G401.6 (cell line): Measurements from ENCODE around the gene SUZ12.
A peak's percentile ranks its signal among the peaks of the same experiment; 100 is the strongest.
"Not testable (repeated sequence)": the region's sequence is repeated elsewhere in the genome, so short reads cannot be mapped to it uniquely, and the experiment has no call there.

Experiments used
- FAIRE-seq: peaks from 2 replicates; lab custom pipeline; 2012; peaks lifted over from hg19 to GRCh38; lab: Jason Lieb, UNC

SUZ12 gene

DNA sequence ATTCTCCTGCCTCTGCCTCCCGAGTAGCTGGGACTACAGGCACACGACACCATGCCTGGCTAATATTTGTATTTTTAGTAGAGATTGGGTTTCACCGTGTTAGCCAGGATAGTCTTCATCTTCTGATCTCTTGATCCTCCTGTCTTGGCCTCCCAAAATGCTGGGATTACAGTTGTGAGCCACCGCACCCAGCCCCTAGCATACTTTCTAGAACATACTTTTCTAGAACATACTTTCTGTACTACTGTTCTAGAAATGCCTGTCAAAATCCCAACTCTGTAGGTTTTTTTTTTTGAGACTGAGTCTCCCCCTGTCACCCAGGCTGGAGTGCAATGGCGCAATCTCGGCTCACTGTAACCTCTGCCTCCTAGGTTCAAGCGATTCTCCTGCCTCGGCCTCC lies 27.3 kb downstream of the SUZ12 start:
- FAIRE-seq = not testable (repeated sequence)

DNA sequence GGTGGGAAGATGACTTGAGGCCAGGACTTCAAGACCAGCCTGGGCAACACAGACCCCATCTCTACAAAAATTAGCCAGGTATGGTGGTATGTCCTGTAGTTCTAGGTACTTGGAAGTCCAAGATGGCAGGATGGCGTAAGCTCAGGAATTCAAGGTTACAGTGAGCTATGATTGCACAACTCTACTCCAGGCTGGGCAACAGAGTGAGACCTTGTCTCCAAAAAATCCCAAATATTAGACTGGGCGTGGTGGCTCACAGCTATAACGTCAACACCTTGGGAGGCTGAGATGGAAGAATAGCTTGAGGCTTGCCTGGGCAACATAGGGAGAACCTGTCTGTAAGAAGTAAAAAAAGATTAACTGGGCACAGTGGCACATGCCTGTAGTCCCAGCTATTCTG lies 30.8 kb downstream of the SUZ12 start:
- FAIRE-seq = no peak

DNA sequence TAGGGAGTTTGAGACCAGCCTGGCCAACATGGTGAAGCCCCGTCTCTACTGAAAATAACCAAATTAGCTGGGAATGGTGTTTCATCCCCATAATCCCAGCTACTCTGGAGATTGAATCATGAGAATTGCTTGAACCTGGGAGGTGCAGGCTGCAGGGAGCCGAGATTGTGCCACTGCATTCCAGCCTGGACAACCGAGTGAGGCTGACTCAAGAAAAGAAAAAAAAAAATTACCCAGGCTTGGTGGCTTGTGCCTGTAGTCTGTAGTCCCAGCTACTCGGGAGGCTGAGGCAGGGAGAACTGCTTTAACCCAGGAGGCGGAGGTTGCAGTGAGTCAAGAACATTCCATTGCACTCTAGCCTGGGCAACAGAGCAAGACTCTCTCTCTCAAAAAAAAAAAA lies 33.6 kb downstream of the SUZ12 start:
- FAIRE-seq = not testable (repeated sequence)

DNA sequence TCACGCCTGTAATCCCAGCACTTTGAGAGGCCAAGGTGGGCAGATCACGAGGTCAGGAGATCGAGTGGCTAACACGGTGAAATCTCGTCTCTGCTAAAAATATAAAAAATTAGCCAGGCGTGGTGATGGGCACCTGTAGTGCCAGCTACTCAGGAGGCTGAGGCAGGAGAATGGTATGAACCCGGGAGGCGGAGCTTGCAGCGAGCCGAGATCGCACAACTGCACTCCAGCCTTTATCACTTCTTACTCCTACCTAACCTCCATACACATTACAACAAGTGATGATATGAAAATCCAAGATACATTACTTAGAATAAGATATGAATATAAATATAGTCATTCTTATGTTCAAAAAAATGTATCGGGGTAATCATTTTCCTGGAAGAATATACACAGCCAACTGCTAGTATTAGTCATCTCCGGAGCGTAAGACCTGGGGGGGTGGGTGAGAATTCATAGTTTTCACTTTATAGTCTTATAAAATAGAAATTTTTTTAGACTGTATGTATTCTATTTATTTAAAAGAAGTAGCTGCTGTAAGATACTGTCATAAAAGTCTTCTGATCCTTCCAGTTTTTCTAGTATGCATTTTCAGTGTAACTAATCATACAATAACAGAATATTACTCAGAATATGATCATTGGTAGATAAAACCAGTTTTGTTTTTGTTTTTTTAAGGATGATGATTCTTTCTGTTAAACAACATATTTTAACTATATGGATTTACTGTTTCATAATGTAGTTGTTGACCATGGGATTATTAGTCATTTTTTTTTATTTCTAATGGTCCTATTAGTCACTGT lies 37.7 kb downstream of the SUZ12 start:
- FAIRE-seq = peak; percentile 69

DNA sequence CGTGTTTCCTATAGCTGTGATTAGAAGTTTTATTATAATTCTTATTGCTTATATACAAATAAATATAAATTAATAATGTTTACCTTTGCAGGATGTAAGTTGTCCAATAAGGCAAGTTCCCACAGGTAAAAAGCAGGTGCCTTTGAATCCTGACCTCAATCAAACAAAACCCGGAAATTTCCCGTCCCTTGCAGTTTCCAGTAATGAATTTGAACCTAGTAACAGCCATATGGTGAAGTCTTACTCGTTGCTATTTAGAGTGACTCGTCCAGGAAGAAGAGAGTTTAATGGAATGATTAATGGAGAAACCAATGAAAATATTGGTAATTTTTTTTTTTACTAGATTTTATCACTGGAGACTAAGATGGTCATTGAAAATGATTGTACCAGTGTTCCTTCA lies 38.6 kb downstream of the SUZ12 start:
- not testable (repeated sequence) for FAIRE-seq

DNA sequence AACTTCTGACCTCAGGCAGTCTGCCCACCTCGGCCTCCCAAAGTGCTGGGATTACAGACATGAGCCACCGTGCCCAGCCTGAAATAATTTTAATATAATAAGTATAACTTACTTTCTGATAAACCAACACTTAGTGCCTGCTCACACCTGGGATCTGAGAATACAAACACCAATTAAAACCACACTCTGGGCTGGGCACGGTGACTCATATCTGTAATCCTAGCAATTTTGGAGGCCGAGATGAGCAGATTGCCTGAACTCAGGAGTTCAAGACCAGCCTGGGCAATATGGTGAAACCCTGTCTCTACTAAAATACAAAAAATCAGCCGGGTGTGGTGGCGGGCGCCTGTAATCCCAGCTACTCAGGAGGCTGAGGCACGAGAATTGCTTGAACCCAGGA lies 55.0 kb downstream of the SUZ12 start:
- FAIRE-seq = not testable (repeated sequence)

DNA sequence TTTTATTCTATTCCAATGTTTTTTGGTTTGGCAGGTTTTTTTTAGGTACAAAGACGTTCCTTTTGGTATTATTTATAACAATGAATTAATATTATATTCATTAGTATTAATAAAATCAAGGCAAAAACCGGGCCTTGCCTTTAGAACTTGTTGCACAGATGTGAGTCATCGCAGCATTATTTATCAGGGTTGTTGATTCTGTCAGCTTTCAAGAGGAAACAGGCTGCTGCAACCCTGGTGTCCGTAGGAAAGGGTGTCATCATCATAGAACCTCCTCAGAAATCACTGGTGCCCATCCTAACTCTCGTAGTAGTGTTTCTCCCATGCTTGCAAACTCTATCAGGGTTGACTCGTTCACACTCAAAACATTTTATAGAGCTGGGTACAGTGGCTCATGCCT lies 60.2 kb downstream of the SUZ12 start:
- FAIRE-seq = peak; percentile 6

DNA sequence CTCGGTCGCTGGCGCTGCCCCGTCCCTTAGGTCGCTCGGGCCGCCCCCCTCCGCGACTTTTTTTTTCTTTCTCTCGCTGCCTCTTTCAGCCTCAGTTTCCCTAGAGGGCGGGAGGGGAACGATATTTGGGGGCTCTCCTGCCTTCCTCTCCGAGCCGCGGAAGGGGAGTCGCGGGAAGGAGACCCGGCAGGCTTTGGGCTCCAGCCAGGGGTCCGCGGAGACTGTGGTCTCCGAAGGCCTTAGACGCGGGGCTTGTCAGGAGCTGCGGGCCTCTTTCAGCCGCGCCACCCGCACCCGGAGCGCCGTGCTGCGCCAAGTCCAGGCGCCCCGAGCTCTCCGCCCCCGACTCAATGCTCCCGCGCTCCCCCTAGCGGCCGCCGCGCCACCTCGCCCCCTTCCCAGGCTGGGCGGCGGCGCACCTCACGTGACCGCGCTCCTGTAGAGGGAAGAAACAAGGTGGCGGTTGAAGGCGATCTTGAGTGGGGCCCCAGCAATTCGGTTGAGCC lies 70.2 kb downstream of the SUZ12 start, which contains the start of gene LRRC37B:
Gene LRRC37B (plus strand): TSS at position 427 of the 506 bp plus-strand sequence. CDS start 14,010 bp downstream, outside the sequence.
- no peak for FAIRE-seq

DNA sequence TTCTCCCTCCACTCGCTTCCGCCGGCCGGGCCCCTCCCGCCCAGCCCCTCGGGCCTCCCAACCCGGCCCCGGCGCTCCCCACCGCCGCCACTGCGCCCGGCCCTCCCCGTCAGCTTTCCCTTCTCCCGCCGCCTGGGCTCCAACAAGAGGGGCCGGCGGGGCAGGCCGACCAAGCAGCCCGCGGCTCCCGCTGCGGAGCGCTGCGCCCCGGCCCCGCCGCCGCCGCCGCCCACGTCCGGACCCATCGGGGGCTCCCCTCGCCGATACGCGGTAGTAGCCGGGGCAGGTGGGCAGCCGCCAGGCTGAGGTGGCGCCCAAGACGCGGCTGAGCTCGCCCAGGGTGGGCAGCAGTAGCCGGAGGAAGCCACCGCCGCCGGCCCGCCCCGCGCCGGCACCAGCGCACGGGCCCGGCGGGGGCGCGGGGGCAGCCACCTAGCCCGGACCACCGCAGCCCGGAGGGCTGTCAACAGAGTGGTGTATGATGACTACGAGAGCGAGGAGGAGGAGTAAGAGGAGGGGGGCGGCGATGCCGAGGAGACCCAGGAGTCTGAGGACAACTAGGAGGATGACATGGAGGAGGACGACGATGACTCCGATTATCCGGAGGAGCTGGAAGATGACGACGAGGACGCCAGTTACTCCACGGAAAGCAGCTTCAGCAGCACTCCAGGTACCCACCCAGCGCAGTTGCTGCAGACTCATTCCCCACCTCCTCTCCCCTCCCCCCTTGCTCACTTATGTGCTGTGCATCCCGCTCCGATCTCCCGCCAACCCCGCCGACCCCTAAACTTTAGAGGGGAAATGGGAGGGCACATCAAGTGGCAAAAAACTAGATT lies 70.9 kb downstream of the SUZ12 start:
- FAIRE-seq = no peak

DNA sequence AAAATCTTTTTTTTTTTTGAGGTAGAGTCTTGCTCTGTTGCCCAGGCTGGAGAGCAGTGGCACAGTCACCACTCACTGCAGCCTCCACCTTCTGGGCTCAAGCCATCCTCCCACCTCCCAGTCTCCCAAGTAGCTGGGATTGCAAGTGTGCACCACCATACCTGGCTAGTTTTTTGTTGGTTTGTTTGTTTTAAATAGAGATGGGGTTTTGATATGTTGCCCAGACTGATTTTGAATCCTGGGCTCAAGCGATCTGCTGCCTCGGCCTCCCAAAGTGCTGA lies 72.4 kb downstream of the SUZ12 start:
- FAIRE-seq = no peak

DNA sequence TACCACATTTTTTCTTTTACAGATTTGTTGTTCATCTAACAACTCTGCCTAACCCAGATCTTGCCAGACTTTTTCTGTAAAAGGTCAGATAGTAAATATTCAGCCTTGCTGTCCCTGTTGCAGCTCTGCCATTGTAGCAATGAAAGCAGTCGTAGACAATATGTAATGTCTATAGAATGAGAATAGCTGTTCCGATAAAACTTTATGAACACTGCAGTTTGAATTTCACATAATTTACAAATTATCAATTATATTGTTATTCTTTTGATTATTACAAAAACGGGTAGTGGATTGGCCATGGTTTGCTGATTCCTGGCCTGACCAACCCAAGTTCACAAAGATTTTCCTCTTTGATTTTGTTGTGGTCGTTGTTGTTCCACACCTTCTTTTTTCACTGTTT lies 73.3 kb downstream of the SUZ12 start:
- FAIRE-seq = no peak

DNA sequence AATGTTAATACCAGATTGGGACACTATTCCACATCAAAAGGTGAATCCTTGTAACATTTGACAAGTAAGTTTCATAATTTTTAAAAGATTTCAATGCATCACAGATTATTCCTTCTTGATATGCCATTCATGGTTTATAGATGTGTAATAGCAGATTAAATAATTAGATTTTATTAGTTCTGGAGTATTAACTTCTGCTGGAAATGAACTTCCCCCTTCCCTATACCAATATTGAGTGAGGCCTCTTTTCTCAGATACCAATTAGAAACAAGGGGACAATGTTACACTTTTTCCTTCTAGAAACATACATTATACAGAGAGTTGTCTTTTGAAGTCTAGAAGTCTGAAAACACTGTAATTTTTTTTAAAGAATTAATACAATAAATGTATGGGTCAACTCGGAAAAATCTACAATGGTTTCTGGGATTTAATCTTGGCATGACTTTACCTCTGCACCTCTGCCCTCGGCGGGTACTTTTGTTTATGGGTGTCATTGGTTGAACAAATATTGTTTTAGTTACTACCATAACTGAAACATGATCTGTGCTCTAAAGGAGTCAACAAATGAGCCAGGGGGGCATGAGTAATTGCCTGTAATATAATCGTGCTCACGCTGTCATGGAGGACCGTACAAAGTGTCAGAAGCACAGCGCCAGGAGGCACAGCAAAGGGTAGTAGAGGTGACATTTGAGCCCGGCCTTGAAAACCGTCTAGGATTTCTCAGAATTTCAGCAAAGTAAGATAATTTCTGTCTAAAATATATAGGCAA lies 78.6 kb downstream of the SUZ12 start:
- FAIRE-seq = no peak

DNA sequence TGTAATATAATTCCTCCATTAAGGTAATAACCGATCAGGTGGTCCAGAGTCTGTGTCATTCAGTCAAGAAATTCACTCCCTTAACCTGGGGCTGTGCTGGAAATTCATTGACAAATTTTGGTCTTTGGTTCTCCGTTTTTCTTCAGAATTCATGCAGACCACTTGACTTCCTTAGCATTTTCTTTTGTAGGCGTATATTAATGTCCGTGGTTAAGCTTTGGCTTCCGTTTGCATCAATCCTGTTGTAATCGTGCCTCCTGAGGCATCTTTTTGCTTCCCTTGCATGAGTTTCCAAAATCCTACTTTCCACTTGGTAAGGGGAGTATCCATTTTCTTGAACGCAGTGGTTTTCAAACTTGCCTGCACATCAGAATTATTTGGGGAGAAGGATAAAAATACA lies 79.4 kb downstream of the SUZ12 start:
- no peak for FAIRE-seq

DNA sequence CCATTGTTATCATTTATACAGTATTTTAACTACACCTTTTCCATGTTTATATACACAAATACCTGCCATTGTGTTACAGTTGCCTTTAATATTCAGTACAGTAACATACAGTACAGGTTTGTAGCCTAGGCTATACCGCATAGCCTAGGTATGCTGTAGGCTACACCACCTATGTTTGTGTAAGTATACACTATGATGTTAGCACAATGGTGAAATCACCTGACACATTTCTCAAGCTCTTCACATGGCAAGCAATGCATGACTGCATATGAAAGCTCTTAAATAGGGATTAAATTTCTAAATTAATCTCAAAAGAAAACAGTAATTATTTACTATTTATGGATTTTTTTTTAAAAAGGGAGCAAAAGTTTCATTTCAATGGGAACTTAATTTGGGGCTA lies 82.4 kb downstream of the SUZ12 start:
- FAIRE-seq = no peak

DNA sequence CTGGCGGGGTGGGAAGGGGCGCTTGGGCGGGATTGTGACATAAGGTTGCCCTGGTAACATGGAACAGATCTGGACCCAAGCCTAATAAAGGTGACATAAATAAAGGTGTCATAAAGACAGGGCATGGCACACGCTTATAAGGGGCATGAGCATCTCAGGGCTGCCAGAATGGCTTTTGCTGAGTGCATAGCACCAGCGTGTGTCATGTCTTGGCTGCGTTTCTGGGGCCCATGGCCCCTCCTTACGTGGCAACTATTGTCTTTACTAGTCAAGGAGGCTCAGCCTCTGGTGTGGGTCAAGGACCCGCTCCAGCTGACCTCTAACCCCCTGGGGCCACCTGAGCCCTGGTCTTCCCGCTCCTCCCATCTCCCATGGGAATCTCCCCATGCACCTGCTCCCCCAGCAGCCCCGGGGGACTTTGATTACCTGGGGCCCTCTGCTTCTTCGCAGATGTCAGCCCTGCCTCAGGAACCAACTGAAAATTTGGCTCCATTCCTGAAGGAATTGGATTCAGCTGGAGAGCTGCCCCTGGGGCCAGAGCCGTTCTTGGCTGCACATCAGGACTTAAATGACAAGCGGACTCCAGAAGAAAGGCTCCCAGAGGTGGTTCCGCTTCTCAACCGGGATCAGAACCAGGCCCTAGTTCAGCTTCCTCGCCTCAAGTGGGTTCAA lies 84.3 kb downstream of the SUZ12 start:
- no peak for FAIRE-seq

DNA sequence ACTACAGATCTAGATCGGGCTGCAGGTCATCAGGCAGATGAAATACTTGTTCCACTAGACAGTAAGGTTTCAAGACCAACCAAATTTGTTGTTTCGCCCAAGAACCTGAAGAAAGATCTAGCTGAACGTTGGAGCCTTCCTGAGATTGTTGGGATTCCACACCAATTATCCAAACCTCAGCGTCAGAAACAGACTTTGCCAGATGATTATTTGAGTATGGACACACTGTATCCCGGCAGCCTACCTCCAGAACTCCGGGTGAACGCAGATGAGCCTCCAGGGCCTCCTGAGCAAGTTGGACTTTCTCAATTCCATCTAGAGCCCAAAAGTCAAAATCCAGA lies 84.8 kb downstream of the SUZ12 start:
- FAIRE-seq = no peak

DNA sequence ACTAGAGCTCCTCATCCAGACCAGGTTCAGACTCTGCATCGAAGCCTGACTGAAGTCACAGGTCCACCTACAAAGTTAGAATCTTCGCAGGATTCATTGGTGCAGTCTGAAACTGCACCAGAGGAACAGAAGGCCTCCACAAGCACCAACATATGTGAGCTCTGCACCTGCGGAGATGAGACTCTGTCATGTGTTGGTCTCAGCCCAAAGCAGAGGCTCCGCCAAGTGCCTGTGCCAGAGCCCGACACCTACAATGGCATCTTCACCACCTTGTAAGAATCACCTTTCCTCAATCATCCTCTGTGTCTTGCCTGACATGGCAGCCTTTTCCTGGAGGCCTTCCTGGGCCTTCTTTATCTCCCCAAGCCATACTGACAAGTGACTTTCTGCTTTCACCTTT lies 85.7 kb downstream of the SUZ12 start:
- not testable (repeated sequence) for FAIRE-seq

DNA sequence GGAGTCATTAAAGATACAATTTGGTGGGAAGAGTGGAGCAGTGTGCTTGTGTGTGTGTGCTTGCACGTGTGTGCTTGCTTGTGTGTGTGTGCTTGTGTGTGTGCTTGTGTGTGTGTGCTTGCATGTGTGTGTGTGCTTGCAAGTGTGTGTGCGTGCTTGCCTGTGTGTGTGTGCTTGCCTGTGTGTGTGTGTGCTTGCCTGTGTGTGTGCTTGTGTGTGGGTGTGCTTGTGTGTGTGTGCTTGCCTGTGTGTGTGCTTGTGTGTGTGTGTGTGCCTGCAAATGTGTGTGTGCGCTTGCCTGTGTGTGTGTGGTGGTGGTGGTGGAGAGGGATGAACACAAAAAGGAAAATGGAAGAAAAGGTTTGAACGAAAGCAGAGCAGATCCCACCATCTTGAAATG lies 90.5 kb downstream of the SUZ12 start:
- FAIRE-seq = not testable (repeated sequence)

DNA sequence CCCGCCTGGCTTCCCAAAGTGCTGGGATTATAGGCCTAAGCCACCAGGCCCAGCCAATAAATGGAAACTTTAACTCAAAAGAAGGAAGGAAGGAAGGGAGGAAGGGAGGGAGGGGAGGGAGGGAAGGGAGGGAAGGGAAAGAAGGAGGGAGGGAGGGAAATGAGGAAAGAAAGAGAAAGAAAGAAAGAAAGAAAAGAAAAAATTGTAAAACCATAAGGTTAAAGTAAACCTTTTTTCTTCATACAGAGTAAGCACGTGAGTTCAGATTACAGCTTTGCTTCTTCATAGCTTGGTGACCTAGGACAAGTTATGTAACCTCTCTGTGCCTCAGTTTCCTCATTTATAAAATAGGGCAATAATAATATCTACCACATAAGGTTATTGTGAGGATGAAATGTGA lies 96.4 kb downstream of the SUZ12 start:
- no peak for FAIRE-seq

DNA sequence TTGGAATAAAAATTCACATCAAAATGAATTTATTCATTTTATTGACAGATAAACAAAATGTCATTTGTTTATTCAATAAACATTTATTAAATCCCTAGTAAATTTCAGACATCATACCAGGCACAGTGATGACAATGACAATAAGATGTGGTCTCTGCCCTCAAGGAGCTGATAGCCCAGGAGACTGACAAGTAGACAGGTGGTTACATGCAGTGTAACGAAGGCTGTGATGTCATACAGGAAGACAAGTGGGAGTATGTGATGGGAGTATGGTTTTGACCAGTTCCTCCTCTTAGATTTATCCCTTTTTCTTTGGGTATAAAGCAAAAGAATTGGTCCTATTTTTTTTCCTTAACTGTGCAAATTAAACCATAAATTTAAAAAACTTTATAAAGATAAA lies 97.0 kb downstream of the SUZ12 start:
- not testable (repeated sequence) for FAIRE-seq

DNA sequence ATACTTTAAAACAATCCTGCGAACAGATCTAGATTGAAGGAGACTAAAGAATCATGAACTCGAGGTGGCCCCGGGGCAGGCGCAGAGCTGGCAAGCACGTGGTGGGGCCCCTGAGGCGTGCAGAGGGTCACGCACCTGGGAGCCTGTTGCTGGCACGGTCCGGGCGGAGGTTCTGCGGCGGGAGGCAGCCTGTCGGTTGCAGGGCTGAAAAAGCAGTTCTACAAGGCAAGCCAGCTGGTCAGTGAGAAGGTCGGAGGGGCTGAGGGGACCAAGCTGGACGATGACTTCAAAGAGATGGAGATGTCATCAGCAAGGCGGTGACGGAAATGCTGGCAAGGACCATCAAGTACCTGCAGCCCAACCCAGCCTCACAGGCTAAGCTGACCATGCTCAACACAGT lies 103.4 kb downstream of the SUZ12 start:
- not testable (repeated sequence) for FAIRE-seq

DNA sequence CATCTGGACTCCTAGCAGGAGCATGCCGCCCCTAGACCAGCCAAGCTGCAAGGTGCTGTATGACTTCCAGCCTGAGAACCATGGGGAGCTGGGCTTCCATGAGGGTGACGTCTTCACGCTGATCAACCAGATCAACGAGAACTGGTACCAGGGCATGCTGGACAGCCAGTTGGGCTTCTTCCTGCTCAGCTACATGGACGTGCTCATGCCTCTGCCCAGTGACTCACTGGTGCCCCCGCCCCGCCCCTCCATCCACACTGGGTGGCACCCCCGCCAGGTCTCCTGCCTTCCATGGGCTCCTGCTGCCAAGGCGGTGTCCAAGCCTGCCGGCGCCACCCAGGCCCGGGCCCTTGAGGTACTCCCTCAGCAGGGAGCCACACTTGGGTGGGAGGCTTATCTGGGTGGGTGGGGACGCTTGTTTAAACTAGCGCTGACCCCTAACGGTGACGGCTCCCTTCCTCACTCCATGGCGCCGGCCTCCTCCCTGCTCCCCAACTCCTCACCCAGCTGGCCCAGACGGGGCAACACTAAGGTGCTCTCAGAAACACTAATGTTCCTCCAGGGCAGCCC lies 104.6 kb downstream of the SUZ12 start:
- FAIRE-seq = not testable (repeated sequence)
